Trophoblast cell (in vitro differentiated cells and primary cell): ENCODE data around the gene UST.

Experiments used
- DNase-seq, 2 donors: peaks; one replicate each; pipeline ENCODE4 v3.0.0-alpha.2; 2016
- H2AFZ ChIP-seq: 2 replicates; pipeline ENCODE4 v1.6.1; 2013; ENCODE audit warnings: low read length, moderate library complexity, mild to moderate bottlenecking; ENCODE audit not compliant: insufficient read depth, poor library complexity
- H2AK5ac ChIP-seq: 2 replicates; pipeline ENCODE4 v1.6.1; 2013; ENCODE audit warnings: mild to moderate bottlenecking, low read length
- H2BK120ac ChIP-seq: 2 replicates; pipeline ENCODE4 v1.6.1; 2013; ENCODE audit warnings: low read length, mild to moderate bottlenecking, moderate library complexity; ENCODE audit not compliant: insufficient read depth, poor library complexity
- H2BK12ac ChIP-seq: 2 replicates; pipeline ENCODE4 v1.6.1; 2013; ENCODE audit warnings: mild to moderate bottlenecking, low read length, moderate library complexity
- H2BK5ac ChIP-seq: 2 replicates; pipeline ENCODE4 v1.6.1; 2013; ENCODE audit warnings: low read length, low read depth, moderate library complexity, mild to moderate bottlenecking; ENCODE audit not compliant: poor library complexity
- H3K14ac ChIP-seq: 2 replicates; pipeline ENCODE4 v1.6.1; 2013; ENCODE audit warnings: mild to moderate bottlenecking, low read length
- H3K18ac ChIP-seq: 2 replicates; pipeline ENCODE4 v1.6.1; 2013; ENCODE audit warnings: mild to moderate bottlenecking, low read length
- H3K23ac ChIP-seq: 2 replicates; pipeline ENCODE4 v1.6.1; 2013; ENCODE audit warnings: low read length
- H3K27ac ChIP-seq: 2 replicates; pipeline ENCODE4 v1.5.1; 2013; ENCODE audit warnings: low read depth, mild to moderate bottlenecking, inconsistent platforms, low read length, moderate library complexity
- H3K27me3 ChIP-seq: 2 replicates; pipeline ENCODE4 v1.6.1; 2013; ENCODE audit warnings: inconsistent platforms, mild to moderate bottlenecking, low read length, moderate library complexity; ENCODE audit not compliant: insufficient read depth
- H3K36me3 ChIP-seq, 2 experiments: 1 replicate in 1 of 2; 2 replicates in 1 of 2; pipeline ENCODE4 v1.6.1; 2013; ENCODE audit warnings: low read length in 2 of 2, mild to moderate bottlenecking in 2 of 2, moderate library complexity in 1 of 2; ENCODE audit not compliant: insufficient read depth in 2 of 2, control insufficient read depth in 1 of 2
- H3K4ac ChIP-seq: 2 replicates; pipeline ENCODE4 v1.6.1; 2013; ENCODE audit warnings: low read depth, mild to moderate bottlenecking, low read length, moderate library complexity
- H3K4me1 ChIP-seq, 2 experiments: 1 replicate in 1 of 2; 2 replicates in 1 of 2; pipeline ENCODE4 v1.6.1; 2013; ENCODE audit warnings: low read length in 2 of 2, mild to moderate bottlenecking in 2 of 2, moderate library complexity in 1 of 2; ENCODE audit not compliant: insufficient read depth in 2 of 2, control insufficient read depth in 1 of 2
- H3K4me2 ChIP-seq: 2 replicates; pipeline ENCODE4 v1.6.1; 2013; ENCODE audit warnings: inconsistent platforms, mild to moderate bottlenecking, low read length, moderate library complexity
- H3K4me3 ChIP-seq: 2 replicates; pipeline ENCODE4 v1.5.1; 2013; ENCODE audit warnings: mild to moderate bottlenecking, low read depth, low read length, inconsistent platforms
- H3K79me1 ChIP-seq: one replicate; pipeline ENCODE4 v1.6.1; 2013; ENCODE audit warnings: low read length
- H3K79me2 ChIP-seq: 2 replicates; pipeline ENCODE4 v1.6.1; 2013; ENCODE audit warnings: low read length, mild to moderate bottlenecking; ENCODE audit not compliant: control insufficient read depth, insufficient read depth, poor library complexity
- H3K9ac ChIP-seq: 2 replicates; pipeline ENCODE4 v1.6.1; 2013; ENCODE audit warnings: mild to moderate bottlenecking, low read length
- H3K9me3 ChIP-seq: 2 replicates; pipeline ENCODE4 v1.6.1; 2013; ENCODE audit warnings: low read depth, mild to moderate bottlenecking, control low read depth, inconsistent platforms, low read length; ENCODE audit not compliant: insufficient read depth
- H4K12ac ChIP-seq: 2 replicates; pipeline ENCODE4 v1.6.1; 2013; ENCODE audit warnings: low read depth, mild to moderate bottlenecking, low read length, moderate library complexity
- H4K8ac ChIP-seq: 2 replicates; pipeline ENCODE4 v1.6.1; 2013; ENCODE audit warnings: low read depth, mild to moderate bottlenecking, low read length, moderate library complexity
- H4K91ac ChIP-seq: one replicate; pipeline ENCODE4 v1.6.1; 2013; ENCODE audit warnings: low read depth, mild to moderate bottlenecking, low read length, moderate library complexity
- WGBS: extraction: QIAGEN DNeasy Blood & Tissue Kit; methylation state at CpG from one replicate; pipeline ENCODE4 v1.1.7; 2013; ENCODE audit warnings: missing lambda C conversion rate; ENCODE audit not compliant: insufficient read length, insufficient coverage; ENCODE audit errors: extremely low coverage; 5-methylcytosine and 5-hydroxymethylcytosine counted together

The UST gene

DNA sequence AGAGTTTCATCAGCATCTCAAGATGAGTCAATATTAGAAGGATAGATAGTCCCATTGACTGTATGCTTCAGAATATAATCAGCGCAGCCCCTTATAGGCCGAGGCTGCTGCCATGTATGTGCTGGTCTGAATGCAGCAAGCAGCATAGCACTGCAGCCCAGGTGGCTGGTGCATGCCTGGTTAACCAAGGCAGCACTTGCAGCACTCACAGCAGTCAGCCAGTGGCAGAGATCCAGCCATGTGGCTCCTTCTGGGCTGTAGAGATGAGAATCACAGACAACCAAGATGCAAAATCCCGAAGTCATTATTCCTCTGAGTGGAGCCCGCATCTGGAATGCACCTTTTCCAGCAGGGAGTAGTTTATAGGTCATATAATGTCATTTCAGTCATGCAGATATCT is 251.9 kb downstream of the UST start:
- H3K36me3 ChIP-seq = no peaks in the 10 kb centered on the region
- peaks cover 0 to 2% of the 10 kb centered on the region in 2 experiments for H3K4me1 ChIP-seq
- H2AFZ ChIP-seq = no peak overlapping the region
- no peak overlapping the region for H2BK12ac ChIP-seq
- H4K91ac ChIP-seq = no peak overlapping the region
- no CpG with 5 or more reads among the region's 4 CpGs for WGBS
- H4K8ac ChIP-seq = no peak overlapping the region
- no peak overlapping the region for H3K14ac ChIP-seq
- H3K4ac ChIP-seq = no peak overlapping the region
- no peak overlapping the region for H3K18ac ChIP-seq
- no peak overlapping the region for H3K27ac ChIP-seq
- no peaks in the 10 kb centered on the region for H3K79me2 ChIP-seq
- no peak overlapping the region for H3K9ac ChIP-seq
- no peak overlapping the region for H3K23ac ChIP-seq
- H3K4me2 ChIP-seq = no peak overlapping the region
- H2AK5ac ChIP-seq = no peak overlapping the region
- no peak overlapping the region for H4K12ac ChIP-seq
- DNase-seq = no peak
- no peaks in the 10 kb centered on the region for H3K27me3 ChIP-seq
- peaks cover 4% of the 10 kb centered on the region for H3K9me3 ChIP-seq
- H2BK120ac ChIP-seq = no peak overlapping the region
- H3K4me3 ChIP-seq = no peak overlapping the region
- H3K79me1 ChIP-seq = no peaks in the 10 kb centered on the region
- H2BK5ac ChIP-seq = no peak overlapping the region

DNA sequence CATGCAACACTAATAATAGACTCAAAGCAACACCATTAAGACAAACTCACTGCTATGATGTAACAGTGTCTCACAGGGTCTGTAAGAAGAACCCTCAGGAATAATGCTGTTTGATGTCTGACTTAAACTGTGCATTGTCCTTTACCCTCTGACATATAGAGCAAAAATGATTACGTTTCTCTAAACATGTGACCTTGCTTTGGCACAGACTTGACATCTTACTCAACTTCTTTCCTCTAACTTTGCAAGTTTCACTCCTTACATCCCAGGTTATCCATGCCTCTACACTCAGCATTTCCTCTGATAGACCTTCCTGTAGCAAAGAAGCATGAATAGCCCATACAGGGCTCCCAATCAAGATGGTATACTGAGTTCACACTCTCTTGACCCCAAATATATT is 252.7 kb downstream of the UST start:
- Histone ChIP-seq H3K79me1 (no peaks in the 10 kb centered on the region), H3K9me3 (peaks cover 4% of the 10 kb centered on the region), H3K4ac (no peak overlapping the region), H4K8ac (no peak overlapping the region), H2AK5ac (no peak overlapping the region), H3K4me1 (peaks cover 0 to 2% of the 10 kb centered on the region in 2 experiments), H3K9ac (no peak overlapping the region), H2AFZ (no peak overlapping the region), H2BK12ac (no peak overlapping the region), H4K91ac (no peak overlapping the region), H2BK120ac (no peak overlapping the region), H3K79me2 (no peaks in the 10 kb centered on the region), H3K4me3 (no peak overlapping the region), H3K27ac (no peak overlapping the region), H3K27me3 (no peaks in the 10 kb centered on the region), H3K18ac (no peak overlapping the region), H2BK5ac (no peak overlapping the region), H3K36me3 (no peaks in the 10 kb centered on the region), H4K12ac (no peak overlapping the region), H3K23ac (no peak overlapping the region), H3K4me2 (no peak overlapping the region), H3K14ac (no peak overlapping the region)
- no CpG with 5 or more reads among the region's 1 CpG for WGBS
- DNase-seq = no peak

DNA sequence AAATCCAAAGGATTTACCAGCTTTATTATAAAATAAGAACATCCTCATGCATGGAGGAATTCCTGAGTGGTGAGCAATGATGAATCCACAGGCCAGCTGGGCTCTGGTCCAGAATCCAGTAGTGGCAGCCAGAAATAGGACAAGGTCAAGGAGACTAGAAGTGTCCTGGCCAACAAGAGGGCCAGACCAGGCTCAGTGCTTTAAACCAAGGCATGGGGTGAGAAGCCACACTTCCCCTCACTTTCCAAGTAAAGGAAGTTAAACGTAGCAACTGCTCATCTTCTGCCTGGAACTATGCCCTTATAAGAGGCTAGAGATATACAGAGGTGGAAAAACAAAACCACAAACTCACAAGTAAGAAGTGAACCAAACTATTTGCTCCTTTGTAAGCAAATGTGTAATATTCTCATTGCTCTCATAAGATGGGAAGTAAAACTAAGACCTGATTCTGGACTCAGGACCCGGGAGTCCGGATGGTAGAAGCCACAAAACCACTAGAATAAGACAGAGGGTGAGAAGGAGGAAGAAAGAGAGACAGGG is 253.2 kb downstream of the UST start:
- Histone ChIP-seq H3K9me3 (peaks cover 4% of the 10 kb centered on the region), H3K18ac (no peak overlapping the region), H4K8ac (no peak overlapping the region), H3K4me1 (peaks cover 0 to 2% of the 10 kb centered on the region in 2 experiments), H3K79me2 (no peaks in the 10 kb centered on the region), H4K12ac (no peak overlapping the region), H3K27ac (no peak overlapping the region), H4K91ac (no peak overlapping the region), H2AFZ (no peak overlapping the region), H3K36me3 (no peaks in the 10 kb centered on the region), H2BK12ac (no peak overlapping the region), H2AK5ac (no peak overlapping the region), H3K79me1 (no peaks in the 10 kb centered on the region), H3K4ac (no peak overlapping the region), H2BK5ac (no peak overlapping the region), H3K4me3 (no peak overlapping the region), H3K27me3 (no peaks in the 10 kb centered on the region), H2BK120ac (no peak overlapping the region), H3K23ac (no peak overlapping the region), H3K14ac (no peak overlapping the region), H3K4me2 (no peak overlapping the region), H3K9ac (no peak overlapping the region)
- no CpG with 5 or more reads among the region's 3 CpGs for WGBS
- DNase-seq = no peak

DNA sequence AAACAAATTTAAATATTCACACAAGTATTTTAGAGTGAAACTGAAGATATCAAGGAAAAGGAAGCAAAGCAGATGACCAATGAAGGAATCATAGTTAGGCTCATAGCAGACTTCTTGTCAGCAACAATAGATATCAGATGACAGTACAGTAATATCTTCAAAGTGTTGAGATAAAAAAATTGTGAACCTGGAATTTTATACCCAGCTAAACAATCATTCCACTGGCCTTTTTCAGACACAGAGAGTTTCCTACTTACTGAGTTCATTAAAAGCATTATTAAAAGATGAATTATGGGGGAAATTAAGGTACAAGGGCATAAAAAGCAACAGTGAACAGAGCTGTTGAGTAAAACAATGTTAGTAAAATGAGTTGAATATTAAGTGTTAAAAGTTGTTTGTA is 254.6 kb downstream of the UST start:
- H4K91ac ChIP-seq = no peak overlapping the region
- H3K9ac ChIP-seq = no peak overlapping the region
- H3K4me3 ChIP-seq = no peak overlapping the region
- no peak overlapping the region for H2AK5ac ChIP-seq
- no peak overlapping the region for H3K27ac ChIP-seq
- H3K4ac ChIP-seq = no peak overlapping the region
- no peak overlapping the region for H3K23ac ChIP-seq
- H2AFZ ChIP-seq = no peak overlapping the region
- no peak overlapping the region for H4K12ac ChIP-seq
- no peaks in the 10 kb centered on the region for H3K79me2 ChIP-seq
- H3K36me3 ChIP-seq = no peaks in the 10 kb centered on the region
- no peak overlapping the region for H2BK12ac ChIP-seq
- no peak overlapping the region for H3K14ac ChIP-seq
- H3K4me2 ChIP-seq = no peak overlapping the region
- H2BK120ac ChIP-seq = no peak overlapping the region
- peaks cover 4% of the 10 kb centered on the region for H3K9me3 ChIP-seq
- H3K18ac ChIP-seq = no peak overlapping the region
- no peaks in the 10 kb centered on the region for H3K79me1 ChIP-seq
- H3K4me1 ChIP-seq = peaks cover 0 to 2% of the 10 kb centered on the region in 2 experiments
- no peak overlapping the region for H2BK5ac ChIP-seq
- H4K8ac ChIP-seq = no peak overlapping the region
- H3K27me3 ChIP-seq = no peaks in the 10 kb centered on the region
- no peak for DNase-seq
